SK-N-SH treated with all-trans-retinoic acid at 6 μM for 48 hours (cell line): ENCODE data around the gene EPHB3.

Experiments
- ATAC-seq: fragments of 200-7000 bp; cut with Tn5 transposase; 3 replicates; pipeline ENCODE4 v1.9.1; 2020; ENCODE audit warnings: mild to moderate bottlenecking, moderate library complexity
- ARNTL ChIP-seq: fragments of 450-650 bp; formaldehyde crosslinking; IDR thresholded peaks from 2 replicates; pipeline ENCODE4 v1.5.0; 2020; ENCODE audit warnings: low read depth, mild to moderate bottlenecking, moderate library complexity, borderline replicate concordance
- BACH2 ChIP-seq: fragments of 250-450 bp; sonication (Bioruptor Pico); IDR thresholded peaks from 2 replicates; pipeline ENCODE4 v1.9.0; 2021; ENCODE audit warnings: mild to moderate bottlenecking, borderline replicate concordance
- CSDC2 ChIP-seq: fragments of 250-450 bp; sonication (Bioruptor Pico); IDR thresholded peaks from 2 replicates; pipeline ENCODE4 v1.5.0; 2020; ENCODE audit warnings: mild to moderate bottlenecking, moderate library complexity
- CSRNP3 ChIP-seq: fragments of 250-450 bp; sonication (Bioruptor Pico); IDR thresholded peaks from 2 replicates; pipeline ENCODE4 v1.5.1; 2021; ENCODE audit warnings: mild to moderate bottlenecking, moderate library complexity
- ESRRG ChIP-seq: fragments of 250-450 bp; sonication (Bioruptor Pico); IDR thresholded peaks from 2 replicates; pipeline ENCODE4 v1.6.1; 2021; ENCODE audit warnings: mild to moderate bottlenecking
- GLIS3 ChIP-seq: fragments of 250-450 bp; sonication (Bioruptor Pico); IDR thresholded peaks from 2 replicates; pipeline ENCODE4 v1.5.0; 2020; ENCODE audit warnings: mild to moderate bottlenecking, moderate library complexity
- ISL1 ChIP-seq: fragments of 250-450 bp; sonication (Bioruptor Pico); IDR thresholded peaks from 2 replicates; pipeline ENCODE4 v2.1.2; 2022; ENCODE audit warnings: mild to moderate bottlenecking, moderate library complexity
- OSR1 ChIP-seq: fragments of 250-450 bp; sonication (Bioruptor Pico); IDR thresholded peaks from 2 replicates; pipeline ENCODE4 v1.8.0; 2022; ENCODE audit warnings: moderate library complexity, mild to moderate bottlenecking, inconsistent platforms
- PATZ1 ChIP-seq: fragments of 250-450 bp; sonication (Bioruptor Pico); IDR thresholded peaks from 2 replicates; pipeline ENCODE4 v1.8.0; 2020; ENCODE audit warnings: mild to moderate bottlenecking, moderate library complexity, borderline replicate concordance
- POU6F1 ChIP-seq: fragments of 250-450 bp; sonication (Bioruptor Pico); IDR thresholded peaks from 2 replicates; pipeline ENCODE4 v1.8.0; 2021; ENCODE audit warnings: low read depth, mild to moderate bottlenecking, moderate library complexity, borderline replicate concordance
- PPARA ChIP-seq: fragments of 250-450 bp; sonication (Bioruptor Pico); IDR thresholded peaks from 2 replicates; pipeline ENCODE4 v1.5.0; 2020; ENCODE audit warnings: mild to moderate bottlenecking, borderline replicate concordance
- RARB ChIP-seq: fragments of 250-450 bp; sonication (Bioruptor Pico); IDR thresholded peaks from 2 replicates; pipeline ENCODE4 v1.8.0; 2021; ENCODE audit warnings: mild to moderate bottlenecking, moderate library complexity
- SNAI2 ChIP-seq: fragments of 250-450 bp; sonication (Bioruptor Pico); IDR thresholded peaks from 2 replicates; pipeline ENCODE4 v1.5.0; 2020; ENCODE audit warnings: mild to moderate bottlenecking, moderate library complexity
- TCF4 ChIP-seq: fragments of 250-450 bp; sonication (Bioruptor Pico); IDR thresholded peaks from 2 replicates; pipeline ENCODE4 v1.8.0; 2021; ENCODE audit warnings: mild to moderate bottlenecking, moderate library complexity, borderline replicate concordance
- TOX ChIP-seq: fragments of 250-450 bp; sonication (Bioruptor Pico); IDR thresholded peaks from 2 replicates; pipeline ENCODE4 v1.8.0; 2021; ENCODE audit warnings: mild to moderate bottlenecking, moderate library complexity, borderline replicate concordance
- TSHZ2 ChIP-seq: fragments of 250-450 bp; sonication (Bioruptor Pico); IDR thresholded peaks from 2 replicates; pipeline ENCODE4 v1.5.0; 2020; ENCODE audit warnings: mild to moderate bottlenecking, moderate library complexity
- ZC3H10 ChIP-seq: fragments of 250-450 bp; sonication (Bioruptor Pico); IDR thresholded peaks from 2 replicates; pipeline ENCODE4 v1.5.1; 2021; ENCODE audit warnings: mild to moderate bottlenecking, moderate library complexity
- ZFP30 ChIP-seq: fragments of 450-650 bp; formaldehyde crosslinking; IDR thresholded peaks from 2 replicates; pipeline ENCODE4 v1.5.0; 2022; ENCODE audit warnings: mild to moderate bottlenecking, moderate library complexity
- ZNF565 ChIP-seq: fragments of 450-650 bp; formaldehyde crosslinking; conservative IDR thresholded peaks from 2 replicates; pipeline ENCODE4 v1.5.0; 2020; ENCODE audit warnings: low read depth, mild to moderate bottlenecking, moderate library complexity
- ZNF70 ChIP-seq: fragments of 450-650 bp; formaldehyde crosslinking; IDR thresholded peaks from 2 replicates; pipeline ENCODE4 v1.5.0; 2020; ENCODE audit warnings: mild to moderate bottlenecking, moderate library complexity
- ZNF8 ChIP-seq: fragments of 450-650 bp; formaldehyde crosslinking; IDR thresholded peaks from 2 replicates; pipeline ENCODE4 v1.5.0; 2020; ENCODE audit warnings: mild to moderate bottlenecking, moderate library complexity

Gene EPHB3

GRCh38 chr3:184596886-184597575, 35.4 kb downstream of the EPHB3 start:
- TF ChIP-seq TCF4 (CRISPR knock-in tag) = no peak
- no peak for TF ChIP-seq ARNTL (CRISPR knock-in tag)
- TF ChIP-seq POU6F1 = no peak
- TF ChIP-seq RARB (CRISPR knock-in tag) = no peak
- no peak for TF ChIP-seq ZNF565 (CRISPR knock-in tag)
- TF ChIP-seq ISL1 (CRISPR knock-in tag) = no peak
- TF ChIP-seq ZC3H10 (CRISPR knock-in tag) = no peak
- TF ChIP-seq PPARA (CRISPR knock-in tag) = no peak
- no peak for TF ChIP-seq SNAI2 (CRISPR knock-in tag)
- TF ChIP-seq ZFP30 (CRISPR knock-in tag) = no peak
- TF ChIP-seq TSHZ2 (CRISPR knock-in tag) = no peak
- no peak for TF ChIP-seq PATZ1 (CRISPR knock-in tag)
- no peak for TF ChIP-seq OSR1 (CRISPR knock-in tag)
- TF ChIP-seq CSRNP3 (CRISPR knock-in tag) = no peak
- TF ChIP-seq CSDC2 (CRISPR knock-in tag) = no peak
- TF ChIP-seq GLIS3 (CRISPR knock-in tag) = no peak
- TF ChIP-seq ESRRG (CRISPR knock-in tag) = no peak
- no peak for TF ChIP-seq BACH2 (CRISPR knock-in tag)
- TF ChIP-seq, all 23 proteins: peak for 0
- ATAC-seq = no peak

GRCh38 chr3:184597829-184598573, 36.4 kb downstream of the EPHB3 start:
- peak; percentile 7; the same call in 1 of the 3 replicates for ATAC-seq
- TF ChIP-seq POU6F1 = no peak
- TF ChIP-seq TCF4 (CRISPR knock-in tag) = no peak
- TF ChIP-seq ZNF8 (CRISPR knock-in tag) = no peak
- TF ChIP-seq ESRRG (CRISPR knock-in tag) = no peak
- no peak for TF ChIP-seq ZC3H10 (CRISPR knock-in tag)
- TF ChIP-seq PATZ1 (CRISPR knock-in tag) = no peak
- TF ChIP-seq ZNF70 (CRISPR knock-in tag) = no peak
- no peak for TF ChIP-seq ZNF565 (CRISPR knock-in tag)
- no peak for TF ChIP-seq ZFP30 (CRISPR knock-in tag)
- TF ChIP-seq TSHZ2 (CRISPR knock-in tag) = no peak
- no peak for TF ChIP-seq CSDC2 (CRISPR knock-in tag)
- TF ChIP-seq PPARA (CRISPR knock-in tag) = no peak
- TF ChIP-seq GLIS3 (CRISPR knock-in tag) = no peak
- TF ChIP-seq SNAI2 (CRISPR knock-in tag) = no peak
- TF ChIP-seq TOX = no peak
- no peak for TF ChIP-seq OSR1 (CRISPR knock-in tag)
